CD4-positive, alpha-beta T cell treated with Interleukin-1 beta for 1 hour (primary cell): Measurements from ENCODE around the gene HINT2.

Experiments used
- DNase-seq, 2 donors: peaks; one replicate each; pipeline ENCODE4 v3.0.0-alpha.2; 2020 to 2022

HINT2 gene

GRCh38 chr9:35811381-35812024 is 3.3 kb downstream of the HINT2 start:
- no peak for DNase-seq

GRCh38 chr9:35810122-35810521 is 4.7 kb downstream of the HINT2 start:
- DNase-seq = no peak

DNA sequence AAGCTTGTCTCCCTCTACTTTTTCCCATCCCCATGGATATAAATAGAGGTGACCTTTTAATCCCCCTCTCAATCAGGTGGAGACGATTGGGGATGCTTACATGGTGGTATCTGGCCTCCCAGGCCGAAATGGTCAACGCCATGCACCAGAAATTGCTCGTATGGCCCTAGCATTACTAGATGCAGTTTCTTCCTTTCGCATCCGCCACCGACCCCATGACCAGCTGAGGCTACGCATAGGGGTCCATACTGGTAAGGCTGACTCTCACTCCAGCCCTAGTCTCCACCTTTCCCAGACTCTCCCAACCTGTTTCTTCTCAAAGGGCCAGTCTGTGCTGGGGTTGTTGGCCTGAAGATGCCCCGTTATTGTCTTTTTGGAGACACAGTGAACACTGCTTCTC is 6.4 kb downstream of the HINT2 start:
- DNase-seq = no peak

GRCh38 chr9:35806101-35806500 is 8.7 kb downstream of the HINT2 start:
- no peak for DNase-seq

GRCh38 chr9:35801328-35802128 is 13.3 kb downstream of the HINT2 start:
- DNase-seq = no peak

GRCh38 chr9:35800530-35800929 is 14.3 kb downstream of the HINT2 start:
- no peak for DNase-seq

GRCh38 chr9:35798658-35799374 is 16.0 kb downstream of the HINT2 start:
- no peak for DNase-seq

GRCh38 chr9:35797311-35798109 is 17.3 kb downstream of the HINT2 start:
- DNase-seq = no peak

DNA sequence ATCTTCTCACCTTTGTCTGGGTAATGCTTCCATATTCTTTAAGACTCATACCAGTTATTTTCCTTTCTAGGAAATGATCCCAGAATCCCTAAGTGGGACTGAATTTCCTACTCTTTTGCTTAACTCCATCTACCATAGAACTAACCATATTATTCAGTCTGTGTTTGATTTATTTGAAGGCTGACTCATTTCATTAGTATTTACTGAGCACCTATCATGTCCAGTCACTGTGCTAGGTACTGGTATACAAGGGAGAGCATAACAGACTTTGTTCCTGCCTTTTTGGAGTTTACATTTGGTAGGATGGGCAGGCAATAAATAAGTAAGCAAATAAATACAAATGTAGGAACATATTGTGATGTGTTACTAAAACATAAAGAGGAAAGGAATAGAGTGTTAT is 19.1 kb downstream of the HINT2 start:
- no peak for DNase-seq

- no peak for DNase-seq
These were observed 21.4 kb downstream of the HINT2 start for GRCh38 chr9:35793461-35793860.

GRCh38 chr9:35792826-35793225 is 22.0 kb downstream of the HINT2 start:
- DNase-seq = no peak

DNA sequence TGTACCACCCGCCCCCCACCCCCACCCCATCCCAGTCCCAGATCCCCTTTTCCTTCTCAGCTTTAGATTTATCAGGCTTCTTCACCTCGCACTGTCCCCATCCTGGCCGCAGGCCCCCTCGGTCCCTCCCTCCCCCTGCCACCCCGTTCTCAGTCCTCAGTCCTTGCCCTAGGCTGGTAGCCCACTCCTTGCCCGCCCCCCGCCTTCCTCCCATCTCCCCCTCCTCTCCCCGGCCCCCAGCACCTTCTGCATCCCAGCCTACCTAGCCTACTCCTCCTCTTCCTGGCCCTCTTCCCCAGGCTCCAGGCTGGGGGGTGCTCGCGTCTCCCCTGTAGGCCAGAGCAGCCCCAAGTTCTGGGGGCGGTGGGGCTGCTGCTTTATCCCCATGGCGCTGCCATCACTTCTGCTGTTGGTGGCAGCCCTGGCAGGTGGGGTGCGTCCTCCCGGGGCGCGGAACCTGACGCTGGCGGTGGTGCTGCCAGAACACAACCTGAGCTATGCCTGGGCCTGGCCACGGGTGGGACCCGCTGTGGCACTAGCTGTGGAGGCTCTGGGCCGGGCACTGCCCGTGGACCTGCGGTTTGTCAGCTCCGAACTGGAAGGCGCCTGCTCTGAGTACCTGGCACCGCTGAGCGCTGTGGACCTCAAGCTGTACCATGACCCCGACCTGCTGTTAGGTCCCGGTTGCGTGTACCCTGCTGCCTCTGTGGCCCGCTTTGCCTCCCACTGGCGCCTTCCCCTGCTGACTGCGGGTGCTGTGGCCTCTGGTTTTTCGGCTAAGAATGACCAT is 22.6 kb downstream of the HINT2 start:
- no peak for DNase-seq

GRCh38 chr9:35791297-35791921 is 23.4 kb downstream of the HINT2 start, which contains the start of gene NPR2:
Gene NPR2 (plus strand): TSS chr9:35791591. CDS start chr9:35792409, 818 bp downstream.
- DNase-seq = no peak

GRCh38 chr9:35790385-35791296 is 24.2 kb downstream of the HINT2 start:
- DNase-seq = peak; percentile 62 to 76

DNA sequence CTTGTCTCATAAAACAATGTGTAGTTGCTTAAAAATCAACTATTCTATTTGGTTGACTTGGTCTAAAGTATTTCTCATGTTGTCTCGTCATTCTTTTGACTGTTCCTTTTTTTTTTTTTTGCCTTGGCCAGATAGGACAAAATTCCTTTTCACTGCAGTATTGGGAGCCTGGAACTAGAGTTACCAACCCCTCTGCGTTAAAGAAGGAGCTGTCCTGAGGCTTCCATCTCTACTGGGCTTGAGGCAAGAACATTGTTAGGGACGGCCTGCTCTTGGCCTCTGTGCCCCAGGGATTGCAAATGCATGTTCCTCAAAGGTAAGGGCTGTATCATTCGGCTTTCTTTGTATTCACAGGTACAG is 24.8 kb downstream of the HINT2 start:
- no peak for DNase-seq

- no peak for DNase-seq
These were observed 25.3 kb downstream of the HINT2 start for GRCh38 chr9:35789541-35789940.

GRCh38 chr9:35783418-35783817 is 31.4 kb downstream of the HINT2 start:
- DNase-seq = no peak

- no peak for DNase-seq
These were observed 33.8 kb downstream of the HINT2 start for GRCh38 chr9:35781066-35781465.

- no peak for DNase-seq
These were observed 36.3 kb downstream of the HINT2 start for GRCh38 chr9:35778496-35778895.

DNA sequence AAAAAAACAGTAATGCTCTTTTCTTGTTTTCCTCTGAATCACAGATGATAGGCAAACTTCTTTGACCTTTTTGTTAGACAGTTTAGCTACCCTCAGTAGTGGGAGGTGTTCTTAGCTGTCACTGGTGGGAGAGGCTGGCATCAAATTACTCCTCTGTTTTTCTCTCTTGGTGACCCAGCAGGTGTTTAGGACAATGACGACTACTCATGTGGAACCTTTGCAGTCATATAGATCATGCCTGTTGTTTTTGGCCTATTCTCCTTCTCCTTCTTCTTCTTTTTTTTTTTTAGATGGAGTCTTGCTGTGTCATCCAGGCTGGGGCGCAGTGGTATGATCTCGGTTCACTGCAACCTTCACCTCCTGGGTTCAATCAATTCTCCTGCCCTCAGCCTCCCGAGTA is 38.8 kb downstream of the HINT2 start:
- no peak for DNase-seq
